OCI-LY1 (cell line): ENCODE data around the gene RALB.

Experiments
- H2AFZ ChIP-seq: fragments of 200-600 bp; sonication (generic), shearing (Covaris generic); 2 replicates; pipeline ENCODE4 v1.6.0; 2014; ENCODE audit warnings: antibody characterized with exemption, mild to moderate bottlenecking, low read length
- H3F3A ChIP-seq: fragments of 200-600 bp; sonication (generic), shearing (Covaris generic); 2 replicates; pipeline ENCODE4 v1.6.0; 2014; ENCODE audit warnings: mild to moderate bottlenecking, antibody characterized with exemption, low read length, moderate library complexity; ENCODE audit not compliant: insufficient read depth
- H3K27ac ChIP-seq: fragments of 200-600 bp; sonication (generic); 2 replicates; pipeline ENCODE4 v1.5.1; 2014; ENCODE audit warnings: low read length, mixed run types, mild to moderate bottlenecking, low read depth; ENCODE audit not compliant: poor library complexity, severe bottlenecking
- H3K27me3 ChIP-seq: fragments of 200-600 bp; sonication (generic); 2 replicates; pipeline ENCODE4 v1.6.0; 2014; ENCODE audit warnings: antibody characterized with exemption, mild to moderate bottlenecking, low read length, moderate library complexity; ENCODE audit not compliant: insufficient read depth
- H3K36me3 ChIP-seq: fragments of 200-600 bp; sonication (generic); 2 replicates; pipeline ENCODE4 v1.6.1; 2014; ENCODE audit warnings: mild to moderate bottlenecking, antibody characterized with exemption, low read length, moderate library complexity, mixed read lengths; ENCODE audit not compliant: insufficient read depth
- H3K4me1 ChIP-seq: fragments of 200-600 bp; sonication (generic); 2 replicates; pipeline ENCODE4 v1.5.1; 2014; ENCODE audit warnings: mild to moderate bottlenecking, low read length, moderate library complexity; ENCODE audit not compliant: insufficient read depth, severe bottlenecking
- H3K4me2 ChIP-seq: fragments of 200-600 bp; sonication (generic), shearing (Covaris generic); 2 replicates; pipeline ENCODE4 v1.6.1; 2014; ENCODE audit warnings: low read length
- H3K4me3 ChIP-seq: fragments of 200-600 bp; sonication (generic); 2 replicates; pipeline ENCODE4 v1.5.1; 2014; ENCODE audit warnings: low read length, low read depth, mild to moderate bottlenecking, mixed read lengths; ENCODE audit not compliant: poor library complexity, severe bottlenecking
- H3K79me2 ChIP-seq: fragments of 200-600 bp; shearing (Covaris generic); 2 replicates; pipeline ENCODE4 v1.6.1; 2016; ENCODE audit warnings: mixed run types, low read length, mixed read lengths; ENCODE audit not compliant: insufficient read depth
- H3K9ac ChIP-seq: fragments of 200-600 bp; sonication (generic), shearing (Covaris generic); 2 replicates; pipeline ENCODE4 v1.6.1; 2014; ENCODE audit warnings: mild to moderate bottlenecking, low read length, mixed read lengths
- H3K9me2 ChIP-seq: fragments of 200-600 bp; sonication (generic), shearing (Covaris generic); 2 replicates; pipeline ENCODE4 v1.6.1; 2014; ENCODE audit warnings: low read depth, mild to moderate bottlenecking, low read length, mixed read lengths
- H3K9me3 ChIP-seq: fragments of 200-600 bp; shearing (Covaris generic); 2 replicates; pipeline ENCODE4 v1.6.1; 2014; ENCODE audit warnings: low read length, mixed read lengths
- H4K20me1 ChIP-seq: fragments of 200-600 bp; sonication (generic), shearing (Covaris generic); 2 replicates; pipeline ENCODE4 v1.6.0; 2016; ENCODE audit warnings: mild to moderate bottlenecking, low read length; ENCODE audit not compliant: insufficient read depth
- CTCF ChIP-seq: fragments of 200-600 bp; sonication (generic), shearing (Covaris generic); IDR thresholded peaks from 2 replicates; pipeline ENCODE4 v1.5.1; 2017; ENCODE audit warnings: mild to moderate bottlenecking, antibody characterized with exemption, low read length, moderate library complexity, mixed read lengths
- EZH2 ChIP-seq: fragments of 200-600 bp; sonication (generic), shearing (Covaris generic); IDR thresholded peaks from 2 replicates; pipeline ENCODE4 v1.8.0; 2017; ENCODE audit warnings: borderline replicate concordance, mixed run types, mild to moderate bottlenecking, antibody characterized with exemption, low read length, moderate library complexity, mixed read lengths

Gene RALB

GRCh38 chr2:120208381-120209353 is 44.0 kb upstream of the RALB start:
- no peaks in the 10 kb centered on the region for H4K20me1 ChIP-seq
- TF ChIP-seq EZH2, result no peak
- TF ChIP-seq CTCF, result no peak
- no peaks in the 10 kb centered on the region for H3K79me2 ChIP-seq
- H3K4me3 ChIP-seq, result no peak overlapping the region
- H3K9me3 ChIP-seq, result no peaks in the 10 kb centered on the region
- no peaks in the 10 kb centered on the region for H3K9me2 ChIP-seq
- H3F3A ChIP-seq, result no peaks in the 10 kb centered on the region
- H3K27me3 ChIP-seq, result no peaks in the 10 kb centered on the region
- H3K27ac ChIP-seq, result no peak overlapping the region
- H3K9ac ChIP-seq, result no peak overlapping the region
- no peak overlapping the region for H3K4me2 ChIP-seq
- peaks cover 19% of the 10 kb centered on the region for H3K4me1 ChIP-seq
- no peaks in the 10 kb centered on the region for H3K36me3 ChIP-seq
- H2AFZ ChIP-seq, result no peak overlapping the region

GRCh38 chr2:120209427-120210269 is 43.0 kb upstream of the RALB start:
- H3K9ac ChIP-seq, result no peak overlapping the region
- no peaks in the 10 kb centered on the region for H3K36me3 ChIP-seq
- H3K27me3 ChIP-seq, result no peaks in the 10 kb centered on the region
- H3K9me3 ChIP-seq, result no peaks in the 10 kb centered on the region
- no peaks in the 10 kb centered on the region for H3K79me2 ChIP-seq
- no peak overlapping the region for H3K4me3 ChIP-seq
- no peaks in the 10 kb centered on the region for H3F3A ChIP-seq
- no peaks in the 10 kb centered on the region for H4K20me1 ChIP-seq
- no peak overlapping the region for H3K27ac ChIP-seq
- no peak overlapping the region for H2AFZ ChIP-seq
- H3K9me2 ChIP-seq, result no peaks in the 10 kb centered on the region
- TF ChIP-seq CTCF (no peak), EZH2 (no peak)
- H3K4me2 ChIP-seq, result no peak overlapping the region
- peaks cover 16% of the 10 kb centered on the region for H3K4me1 ChIP-seq

- H3K79me2 ChIP-seq, result no peaks in the 10 kb centered on the region
- H3K9me3 ChIP-seq, result no peaks in the 10 kb centered on the region
- no peak overlapping the region for H2AFZ ChIP-seq
- no peaks in the 10 kb centered on the region for H3K27me3 ChIP-seq
- TF ChIP-seq EZH2, result no peak
- TF ChIP-seq CTCF, result no peak
- H3K27ac ChIP-seq, result no peak overlapping the region
- H3K4me3 ChIP-seq, result no peak overlapping the region
- H3K4me2 ChIP-seq, result no peak overlapping the region
- H3K9me2 ChIP-seq, result no peaks in the 10 kb centered on the region
- no peaks in the 10 kb centered on the region for H3K36me3 ChIP-seq
- H4K20me1 ChIP-seq, result no peaks in the 10 kb centered on the region
- peaks cover 16% of the 10 kb centered on the region for H3K4me1 ChIP-seq
- H3F3A ChIP-seq, result no peaks in the 10 kb centered on the region
- H3K9ac ChIP-seq, result no peak overlapping the region
Measured at GRCh38 chr2:120210270-120210693, 42.4 kb upstream of the RALB start.
